HepG2 (cell line): ENCODE measurements around the gene CUL7. TPM values are rescaled to one million over a fixed set of nuclear protein-coding genes. Genes with fewer than 3 reads are reported as not detected.

Experiments used
- ATAD3A ChIP-seq: sonication (generic); formaldehyde crosslinking; IDR thresholded peaks from 2 replicates; pipeline ENCODE4 v1.4.0; 2020; ENCODE audit warnings: missing genetic modification reagents
- CERS6 ChIP-seq: sonication (generic); formaldehyde crosslinking; IDR thresholded peaks from 2 replicates; pipeline ENCODE4 v1.5.0; 2020; ENCODE audit warnings: missing genetic modification reagents
- ELF3 ChIP-seq: IDR thresholded peaks from 2 replicates; pipeline ENCODE4 v1.6.1; 2016; ENCODE audit warnings: missing genetic modification reagents, missing compliant biosample characterization
- IKZF1 ChIP-seq: fragments of 450-650 bp; IDR thresholded peaks from 2 replicates; pipeline ENCODE4 v1.7.1; 2016
- JUND ChIP-seq: sonication (generic); formaldehyde crosslinking; IDR thresholded peaks from 2 replicates; pipeline ENCODE4 v1.8.0; 2022; ENCODE audit warnings: mild to moderate bottlenecking, missing genetic modification reagents
- KDM4B ChIP-seq: sonication (generic); formaldehyde crosslinking; IDR thresholded peaks from 2 replicates; pipeline ENCODE4 v1.4.0; 2020; ENCODE audit warnings: missing genetic modification reagents
- KDM5A ChIP-seq: fragments of 200-600 bp; sonication (generic); IDR thresholded peaks from 2 replicates; pipeline ENCODE4 v1.7.0; 2018; ENCODE audit warnings: antibody characterized with exemption, mild to moderate bottlenecking, low read length, borderline replicate concordance
- LBX2 ChIP-seq: sonication (generic); formaldehyde crosslinking; IDR thresholded peaks from 2 replicates; pipeline ENCODE4 v1.5.0; 2020; ENCODE audit warnings: missing genetic modification reagents, mild to moderate bottlenecking, borderline replicate concordance
- SALL1 ChIP-seq: sonication (generic); formaldehyde crosslinking; IDR thresholded peaks from 2 replicates; pipeline ENCODE4 v1.8.0; 2022; ENCODE audit warnings: mild to moderate bottlenecking, missing genetic modification reagents
- SIN3B ChIP-seq: fragments of 150-350 bp; IDR thresholded peaks from 2 replicates; pipeline ENCODE4 v1.6.1; 2014; ENCODE audit warnings: low read length
- SP2 ChIP-seq: sonication (generic); formaldehyde crosslinking; IDR thresholded peaks from 2 replicates; pipeline ENCODE4 v1.5.1; 2020; ENCODE audit warnings: mild to moderate bottlenecking, missing genetic modification reagents
- TRAFD1 ChIP-seq: sonication (generic); formaldehyde crosslinking; IDR thresholded peaks from 2 replicates; pipeline ENCODE4 v1.5.1; 2020; ENCODE audit warnings: missing genetic modification reagents, mild to moderate bottlenecking, borderline replicate concordance
- ZBTB2 ChIP-seq: sonication (generic); formaldehyde crosslinking; IDR thresholded peaks from 2 replicates; pipeline ENCODE4 v1.8.0; 2022; ENCODE audit warnings: low read depth, missing genetic modification reagents
- ZBTB40 ChIP-seq, 2 experiments: fragments of 450-650 bp in 1 of 2; sonication (generic) in 1 of 2; formaldehyde crosslinking in 1 of 2; IDR thresholded peaks; 2 replicates each; pipeline versions ENCODE4 v1.6.1 to v1.8.0; 2016 to 2022; ENCODE audit warnings: antibody characterized with exemption in 1 of 2, mild to moderate bottlenecking in 1 of 2, missing genetic modification reagents in 1 of 2
- ZC3H13 ChIP-seq: sonication (generic); formaldehyde crosslinking; IDR thresholded peaks from 2 replicates; pipeline ENCODE4 v1.8.1; 2023; ENCODE audit warnings: mild to moderate bottlenecking, missing genetic modification reagents, moderate library complexity
- polyA plus RNA-seq, 8 experiments: library from polyadenylated mRNA; depleted of rRNA in 3 of 8; stranded (reverse) in 7 of 8; unstranded in 1 of 8; fragments of >200 nt; fragmentation: Illumina TruSeq in 4 of 8; extraction: Trizol in 4 of 8; gene quantifications; 2 replicates each; pipeline versions ENCODE4 v1.2.1 to v1.2.3, GENCODE V29; 2011 to 2016; ENCODE audit warnings: low read depth in 4 of 8, missing spikeins in 1 of 8, mixed read lengths in 1 of 8; ENCODE audit not compliant: insufficient read depth in 1 of 8
- total RNA-seq, 5 experiments: library from RNA; depleted of rRNA; stranded (reverse); fragments of >200 nt; fragmentation: Illumina TruSeq; extraction: Trizol; gene quantifications; 2 replicates each; pipeline ENCODE4 v1.2.3, GENCODE V29; 2016; ENCODE audit warnings: low read depth in 1 of 5

Gene CUL7
- total and polyA plus RNA-seq, 2 of the 13 experiments (the other 11 are each of a cell fraction or from before 2014, with no cell fraction given) = 32.0 to 60.7 TPM

GRCh38 chr6:43013097-43013842 lies 40.4 kb downstream of the CUL7 start (continued):
- no peak for TF ChIP-seq ZBTB40 (IDR thresholded peaks at IDR 0.05)
- TF ChIP-seq ZBTB40 (CRISPR knock-in tag; IDR thresholded peaks at IDR 0.05) = no peak; the same call in 1 of the 2 replicates
- TF ChIP-seq SALL1 (CRISPR knock-in tag) = no peak
- 0 out of 2 replicates have a peak, but pooled peaks have one; percentile 1 for TF ChIP-seq SIN3B
- TF ChIP-seq KDM4B (CRISPR knock-in tag) = no peak
- peak; percentile 46; the same call in 1 of the 2 replicates for TF ChIP-seq ZC3H13 (CRISPR knock-in tag)
- no peak for TF ChIP-seq CERS6 (CRISPR knock-in tag)
- no peak for TF ChIP-seq IKZF1
- no peak for TF ChIP-seq TRAFD1 (CRISPR knock-in tag)
- peak; percentile 6; the same call in 1 of the 2 replicates for TF ChIP-seq ZBTB2 (CRISPR knock-in tag)
- TF ChIP-seq ELF3 = no peak
- no peak for TF ChIP-seq ATAD3A (CRISPR knock-in tag)
- no peak for TF ChIP-seq SP2 (CRISPR knock-in tag)
- TF ChIP-seq LBX2 (CRISPR knock-in tag) = no peak
- TF ChIP-seq JUND (CRISPR knock-in tag) = 0 out of 2 replicates have a peak, but pooled peaks have one; percentile 10
- peak; percentile 69; the same call in 1 of the 2 replicates for TF ChIP-seq KDM5A
